HL-60 (cell line): ENCODE data around the gene FRRS1L.

Source experiments
- DNase-seq, 2 experiments: peaks; one replicate each; pipeline ENCODE4 v3.0.0-alpha.2; 2010 to 2020; ENCODE audit warnings: low read depth in 1 of 2, low spot score in 1 of 2
- H3K27ac ChIP-seq: fragments of 250-450 bp; sonication (Bioruptor Pico); replicated peaks from 2 replicates; pipeline ENCODE4 v1.5.1; 2020; ENCODE audit warnings: mild to moderate bottlenecking, moderate library complexity
- H3K27me3 ChIP-seq: fragments of 250-450 bp; sonication (Bioruptor Pico); 2 replicates; pipeline ENCODE4 v1.5.1; 2021; ENCODE audit warnings: mild to moderate bottlenecking, moderate library complexity; ENCODE audit not compliant: insufficient read depth, poor library complexity, severe bottlenecking
- H3K4me3 ChIP-seq: replicated peaks from 2 replicates; pipeline ENCODE4 v1.5.1; 2011; ENCODE audit warnings: mild to moderate bottlenecking, control low read depth, low read length; ENCODE audit not compliant: insufficient read depth
- GABPA ChIP-seq: IDR thresholded peaks from 2 replicates; pipeline ENCODE4 v1.6.1; 2012; ENCODE audit warnings: low read depth
- POLR2AphosphoS5 ChIP-seq: IDR thresholded peaks from 2 replicates; pipeline ENCODE4 v1.6.1; 2012; ENCODE audit warnings: low read depth
- SPI1 ChIP-seq: IDR thresholded peaks from 2 replicates; pipeline ENCODE4 v1.6.1; 2012; ENCODE audit warnings: low read depth, mild to moderate bottlenecking, borderline replicate concordance
- TF ChIP-seq, protein P1 (sequence below): IDR thresholded peaks from one replicate; pipeline ENCODE4 v1.5.1; 2011; ENCODE audit warnings: low read length, control low read depth, inconsistent platforms; ENCODE audit not compliant: insufficient read depth
- TF ChIP-seq, protein P2 (sequence below): IDR thresholded peaks from 2 replicates; pipeline ENCODE4 v1.6.1; 2012; ENCODE audit warnings: low read depth; ENCODE audit not compliant: insufficient replicate concordance

Gene FRRS1L

DNA sequence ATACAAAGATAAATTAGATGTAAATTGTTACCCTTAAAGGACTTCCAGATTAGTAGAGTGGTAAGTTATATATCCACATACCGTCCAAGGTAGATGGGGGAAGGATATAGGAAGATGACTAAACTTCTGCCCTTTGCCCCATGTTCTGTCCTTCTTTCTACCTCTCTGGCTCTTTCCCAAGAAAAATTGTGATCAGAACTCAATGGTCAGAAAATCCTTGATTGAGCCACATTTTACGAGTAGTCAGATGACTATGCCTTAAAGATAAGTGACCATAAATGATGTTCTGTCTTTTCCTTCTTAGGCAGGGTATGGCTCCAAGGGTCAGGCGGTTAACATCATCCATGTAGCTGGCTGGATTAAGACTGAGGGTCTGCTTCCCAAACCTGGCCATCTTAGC is 4.4 kb downstream of the FRRS1L start:
- H3K27me3 ChIP-seq, result peaks cover 13% of the 10 kb centered on the region
- TF ChIP-seq POLR2AphosphoS5, result no peak
- DNase-seq, result no peak
- H3K4me3 ChIP-seq, result no peak overlapping the region
- H3K27ac ChIP-seq, result no peak overlapping the region

DNA sequence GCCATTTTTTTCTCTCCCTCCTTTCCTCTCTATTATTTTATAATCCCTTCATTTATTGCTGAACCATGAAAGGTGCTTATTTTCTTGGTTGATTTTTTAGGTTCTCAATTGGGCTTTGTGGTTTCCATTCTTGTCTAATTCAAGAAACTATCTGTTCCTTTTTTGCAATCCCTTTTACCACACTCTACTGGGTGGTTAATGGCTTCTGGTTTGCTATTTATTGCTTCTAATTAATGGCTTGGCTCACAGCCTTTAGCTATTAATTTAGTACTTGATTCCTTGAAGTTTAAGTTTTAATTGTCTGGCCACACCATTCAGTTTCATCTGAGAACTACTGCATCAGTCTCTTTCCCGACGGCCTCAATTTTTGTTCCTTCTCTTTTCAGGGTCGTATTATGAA is 5.6 kb downstream of the FRRS1L start:
- DNase-seq, result no peak

DNA sequence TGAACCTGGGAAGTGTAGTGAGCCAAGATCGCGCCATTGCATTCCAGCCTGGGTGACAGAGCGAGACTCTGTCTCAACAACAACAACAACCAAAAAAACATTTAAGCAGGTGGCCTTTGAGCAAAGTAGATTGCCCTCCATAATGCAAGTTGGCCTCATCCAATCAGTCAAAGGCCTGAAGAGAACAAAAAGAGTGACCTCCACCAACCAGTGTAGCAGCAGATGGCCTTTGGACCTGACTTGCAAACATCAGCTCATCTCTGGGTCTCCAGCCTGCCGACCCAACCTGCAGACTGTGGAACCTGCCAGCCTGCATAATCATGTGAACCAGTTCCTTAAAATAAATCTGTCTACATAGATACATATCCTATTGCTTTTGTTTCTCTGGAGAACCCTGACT is 7.5 kb downstream of the FRRS1L start:
- TF ChIP-seq, protein P1, sequence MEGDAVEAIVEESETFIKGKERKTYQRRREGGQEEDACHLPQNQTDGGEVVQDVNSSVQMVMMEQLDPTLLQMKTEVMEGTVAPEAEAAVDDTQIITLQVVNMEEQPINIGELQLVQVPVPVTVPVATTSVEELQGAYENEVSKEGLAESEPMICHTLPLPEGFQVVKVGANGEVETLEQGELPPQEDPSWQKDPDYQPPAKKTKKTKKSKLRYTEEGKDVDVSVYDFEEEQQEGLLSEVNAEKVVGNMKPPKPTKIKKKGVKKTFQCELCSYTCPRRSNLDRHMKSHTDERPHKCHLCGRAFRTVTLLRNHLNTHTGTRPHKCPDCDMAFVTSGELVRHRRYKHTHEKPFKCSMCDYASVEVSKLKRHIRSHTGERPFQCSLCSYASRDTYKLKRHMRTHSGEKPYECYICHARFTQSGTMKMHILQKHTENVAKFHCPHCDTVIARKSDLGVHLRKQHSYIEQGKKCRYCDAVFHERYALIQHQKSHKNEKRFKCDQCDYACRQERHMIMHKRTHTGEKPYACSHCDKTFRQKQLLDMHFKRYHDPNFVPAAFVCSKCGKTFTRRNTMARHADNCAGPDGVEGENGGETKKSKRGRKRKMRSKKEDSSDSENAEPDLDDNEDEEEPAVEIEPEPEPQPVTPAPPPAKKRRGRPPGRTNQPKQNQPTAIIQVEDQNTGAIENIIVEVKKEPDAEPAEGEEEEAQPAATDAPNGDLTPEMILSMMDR, result no peak
- TF ChIP-seq SPI1, result no peak
- TF ChIP-seq, protein P2, sequence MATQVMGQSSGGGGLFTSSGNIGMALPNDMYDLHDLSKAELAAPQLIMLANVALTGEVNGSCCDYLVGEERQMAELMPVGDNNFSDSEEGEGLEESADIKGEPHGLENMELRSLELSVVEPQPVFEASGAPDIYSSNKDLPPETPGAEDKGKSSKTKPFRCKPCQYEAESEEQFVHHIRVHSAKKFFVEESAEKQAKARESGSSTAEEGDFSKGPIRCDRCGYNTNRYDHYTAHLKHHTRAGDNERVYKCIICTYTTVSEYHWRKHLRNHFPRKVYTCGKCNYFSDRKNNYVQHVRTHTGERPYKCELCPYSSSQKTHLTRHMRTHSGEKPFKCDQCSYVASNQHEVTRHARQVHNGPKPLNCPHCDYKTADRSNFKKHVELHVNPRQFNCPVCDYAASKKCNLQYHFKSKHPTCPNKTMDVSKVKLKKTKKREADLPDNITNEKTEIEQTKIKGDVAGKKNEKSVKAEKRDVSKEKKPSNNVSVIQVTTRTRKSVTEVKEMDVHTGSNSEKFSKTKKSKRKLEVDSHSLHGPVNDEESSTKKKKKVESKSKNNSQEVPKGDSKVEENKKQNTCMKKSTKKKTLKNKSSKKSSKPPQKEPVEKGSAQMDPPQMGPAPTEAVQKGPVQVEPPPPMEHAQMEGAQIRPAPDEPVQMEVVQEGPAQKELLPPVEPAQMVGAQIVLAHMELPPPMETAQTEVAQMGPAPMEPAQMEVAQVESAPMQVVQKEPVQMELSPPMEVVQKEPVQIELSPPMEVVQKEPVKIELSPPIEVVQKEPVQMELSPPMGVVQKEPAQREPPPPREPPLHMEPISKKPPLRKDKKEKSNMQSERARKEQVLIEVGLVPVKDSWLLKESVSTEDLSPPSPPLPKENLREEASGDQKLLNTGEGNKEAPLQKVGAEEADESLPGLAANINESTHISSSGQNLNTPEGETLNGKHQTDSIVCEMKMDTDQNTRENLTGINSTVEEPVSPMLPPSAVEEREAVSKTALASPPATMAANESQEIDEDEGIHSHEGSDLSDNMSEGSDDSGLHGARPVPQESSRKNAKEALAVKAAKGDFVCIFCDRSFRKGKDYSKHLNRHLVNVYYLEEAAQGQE, result no peak
- Histone ChIP-seq H3K27me3 (no peaks in the 10 kb centered on the region), H3K4me3 (no peak overlapping the region), H3K27ac (no peak overlapping the region)
- DNase-seq, result no peak

More for the DNA sequence above, 5.6 kb downstream of the FRRS1L start:
- no peak overlapping the region for H3K4me3 ChIP-seq
- no peak for TF ChIP-seq POLR2AphosphoS5
- no peak for TF ChIP-seq GABPA
- TF ChIP-seq, protein P2, result no peak
- no peak for TF ChIP-seq SPI1
- TF ChIP-seq, protein P1, result no peak
- no peak overlapping the region for H3K27ac ChIP-seq
- peaks cover 8% of the 10 kb centered on the region for H3K27me3 ChIP-seq

DNA sequence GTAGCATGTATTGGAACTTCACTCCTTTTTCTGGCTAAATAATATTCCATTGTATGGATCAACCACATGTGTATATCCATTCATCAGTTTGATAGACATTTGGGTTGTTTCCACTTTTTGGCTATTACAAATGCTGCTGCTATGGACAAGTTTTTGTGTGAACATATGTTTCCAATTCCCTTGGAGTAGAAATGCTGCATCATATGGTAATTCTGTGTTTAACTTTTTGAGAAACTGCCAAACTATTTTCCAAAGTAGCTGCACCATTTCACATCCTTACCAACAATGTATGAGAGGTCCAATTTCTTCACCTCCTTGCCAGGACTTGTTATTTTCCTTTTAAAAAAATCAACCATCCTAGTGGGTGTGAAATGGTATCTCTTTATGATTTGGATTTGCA is 8.4 kb downstream of the FRRS1L start:
- H3K4me3 ChIP-seq, result no peak overlapping the region

More for the DNA sequence above, 8.4 kb downstream of the FRRS1L start:
- Histone ChIP-seq H3K27me3 (no peaks in the 10 kb centered on the region), H3K27ac (no peak overlapping the region)
- TF ChIP-seq, protein P1, result no peak
- TF ChIP-seq, protein P2, result no peak
- TF ChIP-seq GABPA, result no peak
- TF ChIP-seq SPI1, result no peak
- no peak for TF ChIP-seq POLR2AphosphoS5
- DNase-seq, result no peak
